Adipose tissue (tissue), 3 donors: ENCODE data around the gene FYCO1. TPM values are rescaled to one million over a fixed set of nuclear protein-coding genes. Genes with fewer than 3 reads are reported as not detected.

Experiments
- H3K27ac ChIP-seq: one replicate; pipeline ENCODE4 v1.5.1; 2013; ENCODE audit warnings: low read depth, low read length
- WGBS, 3 donors: extraction: QIAGEN DNeasy Blood & Tissue Kit; methylation state at CpG; one replicate each; pipeline ENCODE4 v1.1.7; 2013; 5-methylcytosine and 5-hydroxymethylcytosine counted together
- polyA plus RNA-seq, 3 donors: library from polyadenylated mRNA; stranded (reverse); fragments of 200-250 nt; gene quantifications; one replicate each; pipeline ENCODE4 v1.2.3, GENCODE V29; 2013
- donor health status: healthy with polysubstance abuse.
- donor health status: Bipolar disorder and iron deficiency.
- donor health status: healthy.

FYCO1 gene
- polyA plus RNA-seq, 3 donors: 7.0 to 17.4 (median 14.3) TPM

- WGBS, 3 donors: 80 to 89% (median 85%) methylated on average over 6 of the region's 6 CpGs
- no peak overlapping the region for H3K27ac ChIP-seq
Observed at GRCh38 chr3:45951946-45952345, 43.7 kb downstream of the FYCO1 start.

- H3K27ac ChIP-seq: no peak overlapping the region
- WGBS, 3 donors: 92 to 97% (median 93%) methylated on average over 6 of the region's 6 CpGs
Observed at GRCh38 chr3:45950686-45951600, 44.7 kb downstream of the FYCO1 start.

- WGBS, 3 donors: 94 to 100% (median 98%) methylated on average over 2 of the region's 2 CpGs
Observed at GRCh38 chr3:45950131-45950530, 45.5 kb downstream of the FYCO1 start.

GRCh38 chr3:45949432-45949831, 46.2 kb downstream of the FYCO1 start:
- H3K27ac ChIP-seq: no peak overlapping the region
- 92 to 96% (median 95%) methylated on average over 4 of the region's 4 CpGs for WGBS, 3 donors

More at GRCh38 chr3:45950131-45950530, 45.5 kb downstream of the FYCO1 start:
- H3K27ac ChIP-seq: no peak overlapping the region

- no peak overlapping the region for H3K27ac ChIP-seq
Observed at GRCh38 chr3:45948881-45949280, 46.7 kb downstream of the FYCO1 start.

GRCh38 chr3:45948311-45948781, 47.3 kb downstream of the FYCO1 start:
- H3K27ac ChIP-seq: no peak overlapping the region
- 70 to 92% (median 77%) methylated on average over 6 of the region's 6 CpGs for WGBS, 3 donors

More at GRCh38 chr3:45948881-45949280, 46.7 kb downstream of the FYCO1 start:
- WGBS, 3 donors: 95 to 96% (median 96%) methylated on average over 6 of the region's 6 CpGs

GRCh38 chr3:45947361-45947760, 48.3 kb downstream of the FYCO1 start:
- 95 to 97% (median 95%) methylated on average over 3 of the region's 3 CpGs for WGBS, 3 donors
- no peak overlapping the region for H3K27ac ChIP-seq

- WGBS, 3 donors: 86 to 89% (median 88%) methylated on average over 3 of the region's 3 CpGs
- H3K27ac ChIP-seq: no peak overlapping the region
Observed at GRCh38 chr3:45946875-45947274, 48.7 kb downstream of the FYCO1 start.

GRCh38 chr3:45946307-45946706, 49.3 kb downstream of the FYCO1 start:
- no peak overlapping the region for H3K27ac ChIP-seq
- WGBS, 3 donors: 91 to 100% (median 93%) methylated on average over 1 of the region's 1 CpG

- WGBS, 3 donors: 83 to 90% (median 85%) methylated on average over 5 of the region's 5 CpGs
- no peak overlapping the region for H3K27ac ChIP-seq
Observed at GRCh38 chr3:45944830-45945620, 50.6 kb downstream of the FYCO1 start.

- WGBS, 3 donors: 88 to 95% (median 94%) methylated on average over 8 of the region's 8 CpGs
- no peak within 1 kb of the TSS for H3K27ac ChIP-seq
Observed at GRCh38 chr3:45943207-45943846, 52.3 kb downstream of the FYCO1 start, which contains the start of gene CXCR6. TSS of gene CXCR6 (plus strand) at chr3:45943464. CDS start at chr3:45946482, 3,018 bp downstream.

- 60 to 69% (median 65%) methylated on average over 6 of the region's 6 CpGs for WGBS, 3 donors
- H3K27ac ChIP-seq: no peak overlapping the region
Observed at GRCh38 chr3:45942051-45942825, 53.4 kb downstream of the FYCO1 start.

GRCh38 chr3:45940781-45941365, 54.8 kb downstream of the FYCO1 start:
- WGBS, 3 donors: 81 to 97% (median 90%) methylated on average over 6 of the region's 6 CpGs
- H3K27ac ChIP-seq: no peak overlapping the region

GRCh38 chr3:45940004-45940780, 55.4 kb downstream of the FYCO1 start:
- no peak overlapping the region for H3K27ac ChIP-seq

GRCh38 chr3:45939341-45939771, 56.3 kb downstream of the FYCO1 start:
- no peak overlapping the region for H3K27ac ChIP-seq
- 57 to 60% (median 57%) methylated on average over 5 of the region's 5 CpGs for WGBS, 3 donors

More at GRCh38 chr3:45940004-45940780, 55.4 kb downstream of the FYCO1 start:
- 77 to 80% (median 79%) methylated on average over 7 of the region's 7 CpGs for WGBS, 3 donors

- WGBS, 3 donors: 18 to 25% (median 25%) methylated on average over 4 of the region's 4 CpGs
- no peak overlapping the region for H3K27ac ChIP-seq
Observed at GRCh38 chr3:45938864-45939263, 56.8 kb downstream of the FYCO1 start.

- 89 to 98% (median 93%) methylated on average over 4 of the region's 4 CpGs for WGBS, 3 donors
- no peak overlapping the region for H3K27ac ChIP-seq
Observed at GRCh38 chr3:45938043-45938435, 57.6 kb downstream of the FYCO1 start.
